GM21528 (cell line): ENCODE results near the gene SPATA13.

Experiments used
- ATAC-seq: cut with Tn5 transposase; IDR thresholded peaks from one replicate; pipeline ENCODE4 v1.9.1; 2021; ENCODE audit warnings: mild to moderate bottlenecking, moderate library complexity; ENCODE audit not compliant: unreplicated experiment, low FRiP score

Gene SPATA13

DNA sequence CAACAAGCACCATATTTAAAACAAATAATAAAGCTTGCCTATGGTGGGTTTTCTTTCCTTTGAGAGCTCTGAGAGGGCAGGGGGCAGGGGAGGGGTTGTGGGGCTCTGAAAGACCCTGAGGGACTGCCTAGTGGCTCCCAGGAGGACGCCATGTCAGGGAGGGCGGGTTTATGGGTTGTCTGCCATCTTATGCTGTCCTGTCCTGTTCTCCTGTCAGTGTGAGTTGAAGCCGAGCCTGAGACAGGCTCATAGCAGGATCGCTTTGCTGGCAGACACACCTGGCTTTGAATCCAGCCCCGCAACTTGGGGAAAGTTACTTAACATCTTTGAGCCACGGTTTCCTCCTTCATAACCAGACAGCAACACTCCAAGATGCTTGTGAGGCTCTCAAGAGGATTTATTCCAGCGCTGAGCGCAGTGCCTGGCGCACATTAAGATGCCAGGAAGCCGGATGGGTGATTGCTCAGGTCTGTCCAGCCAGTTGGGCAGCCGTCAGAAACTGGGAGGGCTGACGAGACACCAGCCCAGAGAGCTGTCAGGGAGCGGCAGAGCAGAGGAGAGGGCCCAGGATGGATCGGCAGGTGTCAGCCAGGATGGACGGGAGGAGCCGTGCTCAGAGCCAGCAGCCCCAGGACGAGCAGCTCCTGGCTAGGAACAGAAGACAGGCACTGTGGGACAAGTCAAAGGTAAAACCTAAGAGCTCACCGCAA lies 112.1 kb downstream of the SPATA13 start:
- ATAC-seq = no peak

DNA sequence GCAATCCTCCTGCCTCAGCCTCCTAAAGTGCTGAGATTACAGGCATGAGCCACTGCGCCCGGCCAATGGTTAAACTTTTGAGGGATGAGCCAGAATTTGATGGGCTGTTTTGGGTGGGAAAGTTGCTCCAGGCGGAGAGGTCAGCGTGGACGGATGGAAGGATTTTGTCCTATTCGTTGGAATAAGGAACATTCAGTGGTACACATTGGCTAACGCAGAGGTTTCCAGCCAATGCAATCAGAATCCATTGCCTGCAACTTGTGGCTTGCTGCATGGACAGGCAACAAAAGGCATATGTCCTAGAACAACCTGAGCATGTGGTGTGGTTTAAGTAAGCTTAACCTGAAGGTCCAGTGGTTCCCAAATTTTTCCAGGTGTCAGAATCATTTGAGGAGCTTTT lies 113.4 kb downstream of the SPATA13 start:
- ATAC-seq = no peak

- ATAC-seq = peak; percentile 51
Measured at GRCh38 chr13:24274452-24275021, 114.0 kb downstream of the SPATA13 start.

DNA sequence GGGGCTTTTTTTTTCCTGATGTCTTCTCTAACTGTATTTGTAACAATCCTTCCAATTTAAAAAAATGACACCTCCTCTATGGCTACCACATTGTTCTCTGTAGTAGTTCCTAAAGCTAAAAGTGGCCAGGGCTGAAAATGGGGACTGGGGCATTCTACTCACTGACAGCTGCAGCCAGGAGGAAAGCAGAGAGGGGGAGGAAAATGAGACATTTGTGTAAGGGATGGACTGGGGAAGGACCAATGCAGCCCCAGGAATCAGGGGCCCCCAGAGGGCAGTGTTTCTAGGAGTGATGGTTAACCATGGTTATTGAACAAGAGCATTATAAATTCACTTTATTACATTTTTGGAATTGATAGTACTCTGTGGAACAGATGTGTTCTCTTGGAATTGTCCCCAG lies 114.5 kb downstream of the SPATA13 start:
- ATAC-seq = no peak

DNA sequence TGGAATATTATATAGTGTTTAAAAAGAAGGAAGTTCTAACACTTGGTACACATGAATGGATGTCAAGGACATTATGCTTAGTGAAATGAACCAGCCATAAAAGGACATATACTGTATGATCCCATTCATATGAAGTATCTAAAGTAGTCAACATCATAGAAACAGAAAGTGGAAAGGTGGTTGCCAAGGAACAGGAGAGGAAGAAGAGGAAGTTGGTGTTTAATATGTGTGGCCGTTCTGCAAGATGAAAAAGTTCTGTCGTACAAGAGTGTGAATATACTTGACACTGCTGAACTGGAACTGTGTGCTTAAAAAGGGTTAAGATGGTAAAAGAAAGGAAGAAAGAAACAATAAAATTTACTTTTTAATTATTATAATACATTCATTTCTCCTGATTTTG lies 115.8 kb downstream of the SPATA13 start:
- ATAC-seq = no peak

GRCh38 chr13:24276861-24277260 lies 116.3 kb downstream of the SPATA13 start:
- no peak for ATAC-seq

DNA sequence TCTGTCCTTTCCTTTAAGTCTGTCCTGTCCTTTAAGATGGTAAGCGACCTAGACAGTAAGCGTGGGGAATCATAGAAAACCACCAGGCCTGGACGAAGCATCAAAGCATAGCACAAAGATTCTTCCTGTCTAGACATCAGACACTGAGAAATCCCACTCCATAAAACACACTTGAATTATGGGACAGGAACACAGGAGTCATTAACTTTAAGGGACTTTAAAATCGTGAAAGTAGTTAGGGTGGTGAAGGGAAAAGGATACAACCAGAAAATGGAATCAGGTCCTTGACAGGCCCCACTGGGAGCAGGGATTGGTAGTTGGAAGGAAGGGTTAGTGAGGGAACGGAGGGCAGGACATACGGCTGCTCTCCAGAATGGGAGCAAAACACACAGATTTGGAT lies 117.2 kb downstream of the SPATA13 start:
- no peak for ATAC-seq

DNA sequence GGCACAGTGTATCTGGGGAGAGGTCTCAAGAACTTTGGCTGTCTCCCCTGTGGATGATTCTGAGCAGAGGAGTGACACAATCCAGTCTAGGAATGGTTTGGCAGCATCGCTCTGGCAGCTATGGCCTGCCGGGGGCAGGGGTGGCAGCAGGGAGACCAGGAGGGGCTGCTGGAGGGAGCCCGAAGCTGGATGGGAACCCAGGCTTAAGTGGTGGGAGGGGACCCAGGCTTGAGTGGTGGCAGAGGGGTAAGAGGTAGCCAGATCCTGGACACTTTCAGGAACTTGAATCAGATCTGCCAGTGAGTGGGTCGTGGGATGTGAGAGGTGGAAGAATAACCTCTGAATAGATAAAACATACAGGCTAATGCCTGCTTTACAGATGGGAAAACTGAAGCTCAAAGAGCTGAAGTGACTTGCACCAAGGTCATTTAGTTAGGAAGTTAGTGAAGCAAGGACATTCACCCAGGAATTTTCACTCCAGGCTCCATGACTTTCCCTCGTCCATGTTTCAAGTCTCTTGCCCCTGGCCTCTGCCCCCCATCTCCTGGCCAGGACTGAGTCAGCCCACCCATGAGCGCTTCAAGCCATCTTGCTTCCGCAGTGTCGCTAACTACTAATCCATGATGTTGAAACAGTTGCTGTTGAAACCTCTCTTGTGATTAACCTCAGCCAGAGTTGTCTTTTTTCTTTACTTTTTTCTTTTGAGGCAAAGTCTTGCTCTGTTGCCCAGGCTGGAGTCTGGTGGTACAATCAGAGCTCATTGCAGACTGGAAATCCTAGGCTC lies 119.0 kb downstream of the SPATA13 start:
- no peak for ATAC-seq

DNA sequence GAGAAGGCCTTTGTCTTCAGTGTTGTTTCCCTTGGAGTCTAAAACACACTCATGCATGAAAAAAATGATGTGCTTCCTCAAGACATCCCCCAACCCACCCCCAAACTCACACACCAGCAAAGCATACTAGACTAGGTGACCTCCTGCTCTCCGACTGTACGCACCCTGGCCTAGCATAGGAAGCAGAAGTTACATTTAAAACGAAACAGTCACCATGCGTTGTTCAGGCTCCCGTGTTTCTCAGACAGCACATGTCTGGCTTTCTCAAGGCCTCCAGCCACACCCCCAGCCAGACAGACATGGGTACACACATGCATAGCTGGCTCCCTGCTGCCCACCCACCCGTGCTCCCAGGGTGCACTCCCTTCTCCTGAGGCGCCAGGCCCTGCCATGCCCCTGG lies 120.2 kb downstream of the SPATA13 start:
- no peak for ATAC-seq

DNA sequence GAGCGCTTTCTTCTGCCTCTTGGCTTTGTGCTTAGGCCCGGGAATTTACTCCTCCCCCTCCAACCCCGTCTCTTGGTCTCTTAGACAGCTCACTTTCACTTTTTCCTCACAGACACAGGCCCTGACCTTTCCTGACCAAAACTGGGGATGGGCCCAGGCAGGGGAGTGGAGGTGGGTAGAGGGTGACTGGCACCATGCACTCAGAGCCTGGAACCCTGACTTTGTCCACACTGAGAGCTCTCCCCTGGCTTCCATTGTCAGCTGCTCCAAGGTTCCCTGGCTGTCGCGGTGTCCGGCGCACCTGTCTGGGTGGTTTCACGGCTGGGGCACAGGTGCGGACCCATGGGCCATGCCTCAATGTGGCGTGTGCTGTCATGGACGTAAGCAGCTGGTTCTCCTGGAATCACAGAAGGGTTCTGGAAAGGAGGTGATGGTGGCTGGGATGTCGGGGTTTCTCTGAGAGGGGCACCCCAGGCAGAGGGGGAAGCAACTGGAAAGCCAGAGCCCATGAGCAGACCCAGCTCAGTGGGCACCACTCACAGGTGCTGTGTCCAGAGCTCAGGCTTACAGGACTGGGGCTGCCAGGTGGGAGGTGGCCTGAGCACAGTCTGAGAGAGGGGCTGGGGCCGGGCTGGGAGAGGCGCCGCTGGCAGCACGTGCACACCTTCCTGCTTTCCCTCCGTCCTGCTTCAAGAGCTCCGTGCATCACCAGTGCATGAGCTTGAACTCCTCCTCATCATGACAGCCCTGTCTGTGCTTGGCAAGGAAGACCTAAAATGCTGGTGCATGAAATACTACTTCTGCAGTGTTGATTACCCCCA lies 120.9 kb downstream of the SPATA13 start:
- no peak for ATAC-seq

DNA sequence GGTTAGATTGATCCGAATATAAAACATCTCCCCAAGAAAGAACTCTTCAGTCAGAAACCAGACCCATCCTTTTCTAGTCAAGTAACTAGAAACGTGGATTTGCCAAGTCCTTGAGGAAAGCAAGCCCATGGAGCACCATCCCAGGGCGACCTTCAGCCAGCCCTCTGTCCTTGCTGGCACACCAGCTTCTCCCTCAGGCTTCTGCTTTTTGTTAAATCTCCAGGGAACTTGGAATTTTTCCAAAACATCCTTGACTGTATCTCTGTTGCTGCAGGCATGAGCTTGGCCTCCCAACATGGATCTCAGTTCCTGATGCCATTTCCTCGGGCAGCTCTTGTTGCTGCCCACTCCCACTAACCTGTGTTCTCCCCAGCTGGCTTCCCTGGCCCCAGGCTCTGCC lies 121.7 kb downstream of the SPATA13 start:
- no peak for ATAC-seq

GRCh38 chr13:24284889-24285565 lies 124.5 kb downstream of the SPATA13 start:
- ATAC-seq = no peak

DNA sequence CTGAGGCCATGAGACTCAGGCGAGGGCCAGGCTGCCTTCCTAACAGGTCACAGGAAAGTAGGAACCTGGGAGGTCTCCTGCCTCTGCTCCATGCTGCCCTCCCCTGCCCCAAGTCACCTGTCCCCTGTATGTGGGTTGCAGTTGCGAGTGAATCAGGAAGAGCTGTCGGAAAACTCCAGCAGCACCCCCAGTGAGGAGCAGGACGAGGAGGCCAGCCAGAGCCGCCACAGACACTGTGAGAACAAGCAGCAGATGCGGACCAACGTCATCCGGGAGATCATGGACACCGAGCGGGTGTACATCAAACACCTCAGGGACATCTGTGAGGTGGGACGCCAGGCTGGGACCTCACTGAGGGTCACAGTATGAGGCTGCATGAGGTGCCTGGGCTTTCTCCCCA lies 126.1 kb downstream of the SPATA13 start:
- no peak for ATAC-seq

- no peak for ATAC-seq
Measured at GRCh38 chr13:24287748-24288287, 127.3 kb downstream of the SPATA13 start.

DNA sequence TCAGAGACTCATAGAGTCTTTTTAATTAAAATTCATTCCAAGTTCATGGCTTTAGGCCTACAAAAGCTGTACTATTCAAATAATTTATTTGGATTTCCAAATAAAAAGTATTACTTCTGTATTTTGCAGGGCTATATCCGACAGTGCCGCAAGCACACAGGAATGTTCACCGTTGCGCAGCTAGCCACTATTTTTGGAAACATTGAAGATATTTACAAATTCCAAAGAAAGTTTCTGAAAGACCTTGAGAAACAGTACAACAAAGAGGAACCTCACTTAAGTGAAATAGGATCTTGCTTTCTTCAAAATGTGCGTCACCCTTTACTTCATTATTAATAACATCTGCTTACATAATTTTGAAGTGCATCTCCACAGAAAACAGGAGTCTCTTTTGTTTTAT lies 128.3 kb downstream of the SPATA13 start:
- ATAC-seq = no peak

DNA sequence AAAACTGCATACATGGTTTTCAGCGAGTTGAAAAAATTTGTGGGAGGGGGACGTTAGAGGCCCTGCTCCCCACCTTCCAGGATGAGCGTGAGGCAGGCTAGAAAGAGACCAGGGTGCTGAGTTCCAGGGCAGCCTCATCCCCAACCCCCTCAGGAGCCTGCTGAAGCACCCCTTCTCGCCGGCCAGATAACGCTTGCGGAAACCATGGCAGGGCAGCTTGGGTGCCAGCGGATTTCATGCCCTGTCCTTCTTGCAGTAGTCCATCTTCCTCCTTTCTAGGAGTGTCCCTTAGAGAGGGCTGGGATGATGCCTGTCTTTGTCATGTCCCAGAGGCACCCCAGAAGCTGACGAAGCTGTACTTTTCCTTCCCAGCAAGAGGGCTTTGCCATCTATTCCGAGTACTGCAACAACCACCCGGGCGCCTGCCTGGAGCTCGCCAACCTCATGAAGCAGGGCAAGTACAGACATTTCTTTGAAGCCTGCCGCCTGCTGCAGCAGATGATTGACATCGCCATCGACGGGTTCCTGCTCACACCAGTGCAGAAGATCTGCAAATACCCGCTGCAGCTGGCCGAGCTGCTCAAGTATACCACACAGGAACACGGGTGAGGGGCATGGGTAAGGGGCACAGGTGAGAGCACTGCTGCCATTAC lies 129.9 kb downstream of the SPATA13 start:
- no peak for ATAC-seq

DNA sequence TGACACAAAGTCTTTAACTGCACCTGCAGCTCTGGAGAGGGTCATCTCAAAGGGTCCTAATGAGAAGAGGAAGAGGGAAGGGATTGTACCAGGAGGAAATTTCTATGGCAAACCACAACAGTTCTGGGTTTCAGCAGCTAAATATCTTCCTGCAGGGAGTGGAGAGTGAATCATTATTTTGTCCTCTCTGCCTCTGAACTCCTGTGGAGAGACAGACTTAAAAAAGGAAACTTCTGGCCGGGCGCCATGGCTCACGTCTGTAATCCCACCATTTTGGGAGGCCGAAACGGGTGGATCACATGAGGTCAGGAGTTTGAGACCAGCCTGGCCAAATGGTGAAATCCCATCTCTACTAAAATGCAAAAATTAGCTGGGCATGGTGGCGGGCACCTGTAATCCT lies 132.0 kb downstream of the SPATA13 start:
- ATAC-seq = no peak

DNA sequence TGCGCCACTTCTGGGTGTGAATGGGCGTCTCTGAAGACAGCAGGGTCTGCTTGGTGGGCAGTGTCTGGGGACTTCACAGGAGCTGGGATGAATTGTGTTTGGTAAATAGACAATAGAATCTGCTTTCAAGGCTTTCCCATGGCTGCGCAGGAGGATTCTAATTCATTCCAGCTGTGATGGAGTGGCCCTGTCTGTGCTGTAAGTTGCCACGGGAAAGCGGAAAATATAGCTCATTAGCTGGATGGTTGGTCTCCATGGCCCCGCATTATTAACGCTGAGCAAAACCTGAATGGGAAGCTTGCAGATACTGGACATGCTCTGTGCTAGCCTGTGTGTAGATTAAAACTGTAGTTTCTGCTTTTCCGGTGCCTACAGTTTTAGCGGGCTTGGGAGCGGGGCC lies 133.2 kb downstream of the SPATA13 start:
- ATAC-seq = no peak

DNA sequence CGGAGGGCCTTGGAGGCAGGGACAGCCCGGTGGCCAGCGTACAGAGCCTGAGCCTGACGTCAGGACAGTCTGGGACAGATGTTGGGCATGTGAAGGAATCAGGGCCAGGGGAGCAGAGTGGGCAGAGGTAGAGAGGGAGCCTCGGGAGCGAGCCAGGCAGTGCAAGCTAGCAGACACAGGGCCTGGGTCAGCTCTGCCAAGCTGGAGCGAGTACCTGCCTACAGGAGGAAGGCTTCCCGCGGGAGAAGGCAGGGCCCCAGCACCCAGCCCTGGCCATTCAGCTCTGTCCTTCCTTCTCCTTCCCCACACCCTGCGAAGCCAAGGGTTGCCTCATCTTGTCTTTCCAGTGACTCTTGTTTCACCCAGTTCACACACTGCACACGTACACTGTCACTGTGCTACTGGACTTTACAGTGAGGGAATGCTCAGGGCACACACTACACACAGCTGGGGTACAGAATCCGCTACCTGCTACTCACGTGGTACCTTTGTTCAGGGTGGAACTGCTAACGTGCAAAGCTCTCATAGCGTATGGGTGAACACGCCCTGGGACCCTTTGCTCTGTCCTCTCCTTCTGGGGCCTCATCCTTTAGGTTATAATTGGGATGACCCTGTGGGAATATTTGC lies 139.1 kb downstream of the SPATA13 start:
- ATAC-seq = no peak
